ENCODE results near the gene ATAD3C. TPM values are rescaled to one million over a fixed set of nuclear protein-coding genes. Genes with fewer than 3 reads are reported as not detected.
A peak's percentile ranks its signal among the peaks of the same experiment; 100 is the strongest.

Gene ATAD3C
- 0.03 TPM for polyA plus RNA-seq (2013, experiment 1 of 2)
- polyA plus RNA-seq (2013, experiment 2 of 2) = 0.04 TPM

- peaks cover 2% of the 10 kb centered on the region for H3K4me1 ChIP-seq (ENCODE audit: control insufficient read depth, insufficient read depth, low read depth, low read length)
- H3K4me3 ChIP-seq (ENCODE audit: insufficient read depth in 1 of 2, low read depth in 1 of 2, low read length in 2 of 2) = no peak within 1 kb of the TSS
- no peak within 1 kb of the TSS for H3K27ac ChIP-seq (ENCODE audit: low read length, poor library complexity, severe bottlenecking)
- H3K14ac ChIP-seq (ENCODE audit: low read length in 2 of 2) = no peak within 1 kb of the TSS
- no peak within 1 kb of the TSS for H3K4ac ChIP-seq (ENCODE audit: low read depth in 1 of 2, low read length in 2 of 2)
- H3K79me1 ChIP-seq (replicated peaks; ENCODE audit: low read length, poor library complexity, severe bottlenecking) = no peaks in the 10 kb centered on the region
- H3K18ac ChIP-seq (ENCODE audit: low read depth in 1 of 2, low read length in 2 of 2) = no peak within 1 kb of the TSS
- H2BK12ac ChIP-seq (ENCODE audit: low read length in 2 of 2) = no peak within 1 kb of the TSS
- H3K4me2 ChIP-seq (ENCODE audit: low read length, poor library complexity, severe bottlenecking) = no peak within 1 kb of the TSS
- DNase-seq = no peak
- no peak within 1 kb of the TSS for H4K8ac ChIP-seq (ENCODE audit: low read length)
- no peak within 1 kb of the TSS for H2BK15ac ChIP-seq (ENCODE audit: low read depth, poor library complexity, severe bottlenecking)
- no peak within 1 kb of the TSS for H3K9ac ChIP-seq (ENCODE audit: low read length)
- H3K9me3 ChIP-seq (ENCODE audit: control insufficient read depth, low read length) = no peaks in the 10 kb centered on the region
- peaks cover 0 to 17% of the 10 kb centered on the region in 2 experiments for H3K27me3 ChIP-seq (ENCODE audit: control insufficient read depth in 1 of 2, insufficient read depth in 1 of 2, low read length in 2 of 2)
- no peak within 1 kb of the TSS for H2AFZ ChIP-seq (ENCODE audit: low read depth, low read length)
- H2BK120ac ChIP-seq (ENCODE audit: low read depth, low read length) = no peak within 1 kb of the TSS
- H4K91ac ChIP-seq (ENCODE audit: low read length) = no peak within 1 kb of the TSS
- H2AK5ac ChIP-seq (ENCODE audit: low read length, severe bottlenecking) = no peak within 1 kb of the TSS
- no peaks in the 10 kb centered on the region for H3K36me3 ChIP-seq (ENCODE audit: control insufficient read depth in 1 of 2, insufficient read depth in 2 of 2, low read depth in 1 of 2, low read length in 2 of 2)
- 97% methylated on average over 6 of the region's 6 CpGs for WGBS
- H3K23ac ChIP-seq (ENCODE audit: low read length in 2 of 2) = no peak within 1 kb of the TSS
- no peak within 1 kb of the TSS for H2BK5ac ChIP-seq (ENCODE audit: low read depth, low read length, poor library complexity, severe bottlenecking)
Observed at GRCh38 chr1:1449099-1449739, at the start of gene ATAD3C. Gene ATAD3C, plus strand, starts transcription at chr1:1449689. Its CDS starts 995 bp downstream, at chr1:1450684.

- H3K14ac ChIP-seq (ENCODE audit: low read length in 2 of 2) = peak overlapping the region in 1 of 2 experiments; percentile 98
- WGBS = 8% methylated on average over 34 of the region's 34 CpGs
- no peaks in the 10 kb centered on the region for H3K9me3 ChIP-seq (ENCODE audit: control insufficient read depth, low read length)
- H3K18ac ChIP-seq (ENCODE audit: low read depth in 1 of 2, low read length in 2 of 2) = peak overlapping the region; percentile 88 to 98
- peak overlapping the region; percentile 95 for H4K8ac ChIP-seq (ENCODE audit: low read length)
- H3K9ac ChIP-seq (ENCODE audit: low read length) = peak overlapping the region; percentile 98
- no peaks in the 10 kb centered on the region for H3K27me3 ChIP-seq (ENCODE audit: control insufficient read depth in 1 of 2, insufficient read depth in 1 of 2, low read length in 2 of 2)
- H3K23ac ChIP-seq (ENCODE audit: low read length in 2 of 2) = peak overlapping the region in 1 of 2 experiments; percentile 86
- peak overlapping the region; percentile 29 for H2AK5ac ChIP-seq (ENCODE audit: low read length, severe bottlenecking)
- H2BK12ac ChIP-seq (ENCODE audit: low read length in 2 of 2) = peak overlapping the region in 1 of 2 experiments; percentile 51
- peak overlapping the region; percentile 36 for H2AFZ ChIP-seq (ENCODE audit: low read depth, low read length)
- H3K4me1 ChIP-seq (ENCODE audit: control insufficient read depth, insufficient read depth, low read depth, low read length) = peaks cover 35% of the 10 kb centered on the region
- H3K4me3 ChIP-seq (ENCODE audit: insufficient read depth in 1 of 2, low read depth in 1 of 2, low read length in 2 of 2) = peak overlapping the region; percentile 95 to 99
- no peak overlapping the region for H2BK15ac ChIP-seq (ENCODE audit: low read depth, poor library complexity, severe bottlenecking)
- no peak overlapping the region for H2BK120ac ChIP-seq (ENCODE audit: low read depth, low read length)
- peak overlapping the region; percentile 83 for H3K27ac ChIP-seq (ENCODE audit: low read length, poor library complexity, severe bottlenecking)
- H4K91ac ChIP-seq (ENCODE audit: low read length) = peak overlapping the region; percentile 95
- peak overlapping the region; percentile 91 for H3K4me2 ChIP-seq (ENCODE audit: low read length, poor library complexity, severe bottlenecking)
- no peaks in the 10 kb centered on the region for H3K79me1 ChIP-seq (replicated peaks; ENCODE audit: low read length, poor library complexity, severe bottlenecking)
- H3K4ac ChIP-seq (ENCODE audit: low read depth in 1 of 2, low read length in 2 of 2) = peak overlapping the region; percentile 83 to 98
- peaks cover 63 to 66% of the 10 kb centered on the region in 2 experiments for H3K36me3 ChIP-seq (ENCODE audit: control insufficient read depth in 1 of 2, insufficient read depth in 2 of 2, low read depth in 1 of 2, low read length in 2 of 2)
- peak overlapping the region; percentile 76 for H2BK5ac ChIP-seq (ENCODE audit: low read depth, low read length, poor library complexity, severe bottlenecking)
- DNase-seq = peak; percentile 40
Observed at GRCh38 chr1:1399872-1400575, 49.5 kb upstream of the ATAD3C start.

- peak overlapping the region; percentile 8 for H3K27ac ChIP-seq (ENCODE audit: low read length, poor library complexity, severe bottlenecking)
- H3K27me3 ChIP-seq (ENCODE audit: control insufficient read depth in 1 of 2, insufficient read depth in 1 of 2, low read length in 2 of 2) = no peaks in the 10 kb centered on the region
- H4K8ac ChIP-seq (ENCODE audit: low read length) = peak overlapping the region; percentile 4
- H3K4me3 ChIP-seq (ENCODE audit: insufficient read depth in 1 of 2, low read depth in 1 of 2, low read length in 2 of 2) = peak overlapping the region; percentile 95 to 99
- no peaks in the 10 kb centered on the region for H3K9me3 ChIP-seq (ENCODE audit: control insufficient read depth, low read length)
- H2AK5ac ChIP-seq (ENCODE audit: low read length, severe bottlenecking) = peak overlapping the region; percentile 29
- no peak overlapping the region for H3K18ac ChIP-seq (ENCODE audit: low read depth in 1 of 2, low read length in 2 of 2)
- H3K4me1 ChIP-seq (ENCODE audit: control insufficient read depth, insufficient read depth, low read depth, low read length) = peaks cover 38% of the 10 kb centered on the region
- H2BK5ac ChIP-seq (ENCODE audit: low read depth, low read length, poor library complexity, severe bottlenecking) = no peak overlapping the region
- H3K4ac ChIP-seq (ENCODE audit: low read depth in 1 of 2, low read length in 2 of 2) = peak overlapping the region in 1 of 2 experiments; percentile 83
- H3K4me2 ChIP-seq (ENCODE audit: low read length, poor library complexity, severe bottlenecking) = peak overlapping the region; percentile 91
- H2AFZ ChIP-seq (ENCODE audit: low read depth, low read length) = no peak overlapping the region
- no peak overlapping the region for H3K23ac ChIP-seq (ENCODE audit: low read length in 2 of 2)
- H3K14ac ChIP-seq (ENCODE audit: low read length in 2 of 2) = peak overlapping the region in 1 of 2 experiments; percentile 98
- 91% methylated on average over 22 of the region's 22 CpGs for WGBS
- peak overlapping the region; percentile 28 for H4K91ac ChIP-seq (ENCODE audit: low read length)
- peak; percentile 33 for DNase-seq
- peaks cover 6% of the 10 kb centered on the region for H3K79me1 ChIP-seq (replicated peaks; ENCODE audit: low read length, poor library complexity, severe bottlenecking)
- H2BK15ac ChIP-seq (ENCODE audit: low read depth, poor library complexity, severe bottlenecking) = no peak overlapping the region
- H3K9ac ChIP-seq (ENCODE audit: low read length) = peak overlapping the region; percentile 98
- no peak overlapping the region for H2BK120ac ChIP-seq (ENCODE audit: low read depth, low read length)
- H3K36me3 ChIP-seq (ENCODE audit: control insufficient read depth in 1 of 2, insufficient read depth in 2 of 2, low read depth in 1 of 2, low read length in 2 of 2) = peaks cover 63 to 66% of the 10 kb centered on the region in 2 experiments
- no peak overlapping the region for H2BK12ac ChIP-seq (ENCODE audit: low read length in 2 of 2)
Observed at GRCh38 chr1:1400576-1401456, 48.7 kb upstream of the ATAD3C start.

Measured in mesenchymal stem cell (in vitro differentiated cells and primary cell).